Activated CD8-positive, alpha-beta T cell treated with anti-CD3 and anti-CD28 coated beads for 36 hours (primary cell): Measurements from ENCODE around the gene CRYBA2. TPM values are rescaled to one million over a fixed set of nuclear protein-coding genes. Genes with fewer than 3 reads are reported as not detected.

Source experiments
- ATAC-seq: fragments of 200-7000 bp; cut with Tn5 transposase; one replicate; pipeline ENCODE4 v1.10.0; 2021; ENCODE audit warnings: mild to moderate bottlenecking, moderate library complexity
- CTCF ChIA-PET: fragments of 350-600 bp; sonication (Branson Sonifier 250); formaldehyde crosslinking; loops from one replicate; lab custom pipeline; 2021; ENCODE audit warnings: antibody characterized with exemption; lab: Charles Lee
- POLR2A ChIA-PET: fragments of 350-600 bp; sonication (Branson Sonifier 250); formaldehyde crosslinking; loops from one replicate; lab custom pipeline; 2021; ENCODE audit warnings: antibody characterized with exemption; lab: Charles Lee
- DNase-seq: peaks from one replicate; pipeline ENCODE4 v3.0.0-alpha.2; 2020
- H3K27ac Mint-ChIP-seq: one replicate; pipeline ENCODE4 v1.8.0; 2021; ENCODE audit warnings: mild to moderate bottlenecking, mixed read lengths
- H3K27me3 Mint-ChIP-seq: one replicate; pipeline ENCODE4 v1.8.0; 2021; ENCODE audit warnings: mixed read lengths
- H3K36me3 Mint-ChIP-seq: one replicate; pipeline ENCODE4 v1.8.0; 2021; ENCODE audit warnings: low read depth, mixed read lengths
- H3K4me1 Mint-ChIP-seq: one replicate; pipeline ENCODE4 v1.8.0; 2021; ENCODE audit warnings: low read depth, mixed read lengths
- H3K4me3 Mint-ChIP-seq: one replicate; pipeline ENCODE4 v1.8.0; 2021; ENCODE audit warnings: mild to moderate bottlenecking, moderate library complexity, mixed read lengths
- H3K9me3 Mint-ChIP-seq: one replicate; pipeline ENCODE4 v1.8.0; 2021; ENCODE audit warnings: mixed read lengths
- CTCF ChIP-seq: fragments of 200-600 bp; IDR thresholded peaks from one replicate; pipeline ENCODE4 v1.8.0; 2022; ENCODE audit warnings: antibody characterized with exemption, mild to moderate bottlenecking
- intact Hi-C: fragments of 100-400 bp; cut with micrococcal nuclease; formaldehyde crosslinking; loops from one replicate; pipeline ENCODE4 v1.10.0; 2022
- total RNA-seq, 2 experiments: library from RNA; stranded (reverse); gene quantifications; one replicate each; pipeline ENCODE4 v1.2.3, GENCODE V29; 2021

The CRYBA2 gene
- total RNA-seq, 2 experiments from 2014 or later: not detected

GRCh38 chr2:218998414-218999002 is 5.3 kb upstream of the CRYBA2 start:
- peaks cover 70% of the 10 kb centered on the region for H3K27me3 Mint-ChIP-seq
- DNase-seq (no peak), ATAC-seq (no peak)
- no peaks in the 10 kb centered on the region for H3K36me3 Mint-ChIP-seq
- H3K4me1 Mint-ChIP-seq: peaks cover 16% of the 10 kb centered on the region
- no peak overlapping the region for H3K27ac Mint-ChIP-seq
- no peak overlapping the region for H3K4me3 Mint-ChIP-seq
- H3K9me3 Mint-ChIP-seq: no peaks in the 10 kb centered on the region
- ChIA-PET POLR2A (no interaction called here), CTCF (interaction anchor here (0.8 to 1.9 kb wide), 4 partner anchors 11 to 60 kb away, joined by 3 to 7 read pairs (median 3); no protein-coding TSS in a partner anchor)
- no peak for TF ChIP-seq CTCF
- intact Hi-C loops: no loop called here

DNA sequence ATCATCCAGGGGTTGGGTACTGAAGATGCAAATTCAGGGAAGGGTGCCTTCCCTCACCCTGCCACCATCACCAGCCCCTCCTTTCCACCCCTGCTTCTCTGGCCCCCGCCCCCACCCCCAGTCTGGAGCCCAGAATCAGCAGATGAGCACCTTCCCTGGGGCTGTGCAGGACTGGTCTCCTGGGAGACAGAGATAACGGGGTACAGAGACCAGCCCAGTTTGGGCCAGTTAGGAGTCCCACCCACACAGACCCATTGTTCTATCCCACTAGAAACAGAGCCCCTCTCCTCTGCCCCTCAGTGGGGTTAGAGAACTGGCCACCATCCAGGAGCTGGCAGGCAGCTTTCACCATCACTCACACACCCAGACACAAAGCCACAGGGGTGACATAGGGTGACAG is 4.5 kb upstream of the CRYBA2 start:
- ChIA-PET CTCF (interaction anchor here (0.8 to 1.9 kb wide), 4 partner anchors 12 to 60 kb away, joined by 3 to 7 read pairs (median 3); no protein-coding TSS in a partner anchor), POLR2A (no interaction called here)
- intact Hi-C loops: no loop called here
- Mint-ChIP-seq H3K4me3 (no peak overlapping the region), H3K4me1 (peaks cover 11% of the 10 kb centered on the region), H3K36me3 (no peaks in the 10 kb centered on the region), H3K27ac (no peak overlapping the region), H3K9me3 (no peaks in the 10 kb centered on the region), H3K27me3 (peaks cover 67% of the 10 kb centered on the region)
- DNase-seq (no peak), ATAC-seq (no peak)
- no peak for TF ChIP-seq CTCF

DNA sequence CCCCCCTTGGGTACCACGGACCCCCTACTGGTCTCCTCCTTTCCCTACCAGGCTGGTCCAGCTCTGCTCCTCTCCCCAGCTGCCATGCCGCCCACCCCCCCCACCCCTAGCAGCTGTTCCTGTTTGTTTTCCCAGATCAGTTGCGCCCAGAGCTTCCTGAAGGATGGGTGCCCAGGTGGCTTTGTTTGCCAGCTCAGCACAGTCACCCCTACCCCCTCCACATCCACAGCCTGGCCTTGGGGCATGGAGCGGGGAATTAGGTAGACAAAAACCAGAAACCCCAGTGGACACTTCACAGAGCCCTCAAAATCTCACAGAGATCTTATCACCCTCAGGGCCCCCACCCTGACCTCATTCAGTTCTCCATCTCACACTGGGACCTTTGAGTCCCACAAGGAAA is 3.7 kb upstream of the CRYBA2 start:
- Mint-ChIP-seq H3K36me3 (no peaks in the 10 kb centered on the region), H3K4me3 (no peak overlapping the region), H3K27ac (no peak overlapping the region), H3K9me3 (no peaks in the 10 kb centered on the region), H3K4me1 (peaks cover 4% of the 10 kb centered on the region), H3K27me3 (peaks cover 71% of the 10 kb centered on the region)
- POLR2A ChIA-PET: interaction anchor here (2.1 kb wide), 1 partner anchor 16 kb away, joined by 6 read pairs; no protein-coding TSS in a partner anchor
- DNase-seq (no peak), ATAC-seq (no peak)
- intact Hi-C loops: no loop called here
- CTCF ChIA-PET: interaction anchor here (0.8 to 6.6 kb wide), 17 partner anchors 7 to 162 kb away, joined by 3 to 128 read pairs (median 5); partner anchors contain the start of genes CFAP65, FEV and IHH
- no peak for TF ChIP-seq CTCF

DNA sequence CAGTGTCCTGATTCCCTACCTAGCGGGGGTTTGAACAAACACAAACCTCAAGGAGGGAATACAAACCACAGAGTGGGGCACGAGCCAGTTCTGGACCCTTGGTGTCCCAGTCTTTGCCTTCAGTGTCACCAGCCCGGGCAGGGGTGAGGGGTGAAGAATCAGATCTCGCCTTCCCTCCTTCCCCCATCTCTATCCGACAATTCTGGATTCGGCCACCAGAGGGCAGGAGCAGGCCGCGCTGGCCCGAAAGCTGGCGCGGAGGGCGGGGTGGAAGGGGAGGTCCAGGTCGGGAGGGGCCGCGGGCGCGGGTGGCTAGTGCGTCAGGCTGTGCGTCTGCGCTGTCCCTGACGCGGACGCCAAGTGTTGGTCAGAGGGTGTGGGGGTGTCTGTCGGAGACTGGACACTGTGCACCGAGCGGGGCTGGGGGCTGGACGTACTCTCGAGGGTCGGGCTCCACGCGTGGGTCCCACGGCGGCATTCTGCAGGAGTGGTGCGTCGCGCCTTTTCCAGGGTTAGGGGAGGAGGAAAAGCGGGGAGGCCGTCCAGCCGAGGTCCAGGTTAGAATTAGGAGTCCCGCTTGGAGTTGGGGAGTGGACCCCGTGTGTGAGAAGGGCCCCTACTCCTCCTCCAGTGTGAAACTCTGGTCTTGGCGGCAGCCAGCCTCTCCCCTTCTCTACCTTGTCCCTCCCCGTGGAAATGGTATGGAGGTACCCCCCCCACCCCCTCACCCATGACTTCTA is 2.9 kb upstream of the CRYBA2 start:
- Mint-ChIP-seq H3K27ac (no peak overlapping the region), H3K4me3 (no peak overlapping the region), H3K4me1 (peaks cover 4% of the 10 kb centered on the region), H3K27me3 (peaks cover 75% of the 10 kb centered on the region), H3K36me3 (no peaks in the 10 kb centered on the region), H3K9me3 (no peaks in the 10 kb centered on the region)
- ChIA-PET CTCF (interaction anchor here (0.6 to 6.6 kb wide), 37 partner anchors 8 to 515 kb away, joined by 3 to 128 read pairs (median 5); partner anchors contain the start of genes ABCB6, CFAP65, FEV and IHH), POLR2A (interaction anchor here (2.1 kb wide), 1 partner anchor 16 kb away, joined by 6 read pairs; no protein-coding TSS in a partner anchor)
- ATAC-seq (peak; percentile 91), DNase-seq (peak; percentile 90)
- intact Hi-C loops: no loop called here
- peak; percentile 93 for TF ChIP-seq CTCF
